Measurements from ENCODE around the gene RBM48.

- TF ChIP-seq REST (IDR thresholded peaks at IDR 0.05), result no peak
- no peak for TF ChIP-seq POLR2A (IDR thresholded peaks at IDR 0.05; ENCODE audit: low read length)
- no peak for TF ChIP-seq HOXB13 (CRISPR knock-in tag; IDR thresholded peaks at IDR 0.05; ENCODE audit: low read depth)
- no peak for TF ChIP-seq MAFK (IDR thresholded peaks at IDR 0.05; ENCODE audit: partially characterized antibody)
- no peak for TF ChIP-seq FOSL2 (IDR thresholded peaks at IDR 0.05)
- TF ChIP-seq FOSL2 (CRISPR knock-in tag; IDR thresholded peaks at IDR 0.05), result no peak
- no peak for TF ChIP-seq JUNB (IDR thresholded peaks at IDR 0.05)
- TF ChIP-seq BCL3 (IDR thresholded peaks at IDR 0.05), result no peak
- no peak for TF ChIP-seq EP300 (IDR thresholded peaks at IDR 0.05)
- no peak for TF ChIP-seq KDM1A (IDR thresholded peaks at IDR 0.05; ENCODE audit: low read depth)
- TF ChIP-seq ZC3H11A (IDR thresholded peaks at IDR 0.05), result no peak
- TF ChIP-seq EHMT2 (IDR thresholded peaks at IDR 0.05; ENCODE audit: low read depth), result no peak
Observed at GRCh38 chr7:92557249-92557648, 28.7 kb downstream of the RBM48 start.
